Activated CD4-positive, CD25-positive, alpha-beta regulatory T cell treated with anti-CD3 and anti-CD28 coated beads, Interleukin-2, amount 50 U/mL, for 72 hours (primary cell): Measurements from ENCODE around the gene MAD1L1.

Source experiments
- DNase-seq: peaks from one replicate; pipeline ENCODE4 v3.0.0; 2021

MAD1L1 gene

GRCh38 chr7:1944619-1945210 lies 288.0 kb downstream of the MAD1L1 start:
- no peak for DNase-seq

- DNase-seq = no peak
Observed at GRCh38 chr7:1943933-1944618, 288.7 kb downstream of the MAD1L1 start.

DNA sequence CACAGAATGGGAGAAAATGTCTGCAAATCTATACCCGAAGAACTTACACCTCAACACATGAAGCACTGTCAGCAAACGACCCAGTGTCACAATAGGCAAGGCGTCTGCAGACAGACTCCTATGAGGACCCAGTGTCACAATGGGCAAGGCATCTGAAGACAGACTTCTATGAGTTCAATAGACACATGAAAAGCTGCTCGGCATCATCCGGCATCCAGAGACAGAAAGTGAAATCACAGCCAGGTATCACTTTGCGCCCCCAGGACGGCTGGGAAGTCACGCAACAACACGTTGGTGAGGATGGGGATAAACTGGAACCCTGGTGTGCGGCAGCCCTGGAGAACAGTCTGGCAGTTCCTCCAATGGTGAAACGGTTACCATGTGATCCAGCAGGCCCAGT lies 289.4 kb downstream of the MAD1L1 start:
- no peak for DNase-seq

DNA sequence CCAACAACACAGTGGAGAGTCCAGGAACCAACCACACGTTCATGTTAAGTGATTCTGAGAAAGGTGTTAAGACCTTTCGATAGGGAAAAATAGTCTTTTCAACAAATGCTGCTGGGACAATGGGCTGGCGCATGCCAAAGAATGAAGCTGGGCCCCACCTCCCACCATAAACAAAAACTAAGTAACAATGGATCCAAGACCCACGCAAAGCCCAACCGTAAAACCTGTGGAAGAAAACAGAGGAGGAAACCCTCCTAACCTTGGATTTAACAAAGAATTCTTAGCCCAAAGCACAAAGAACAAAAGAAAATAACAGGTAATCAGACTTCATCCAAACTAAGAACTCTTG lies 289.8 kb downstream of the MAD1L1 start:
- DNase-seq = no peak

- DNase-seq = no peak
Observed at GRCh38 chr7:1942243-1942940, 290.4 kb downstream of the MAD1L1 start.

- no peak for DNase-seq
Observed at GRCh38 chr7:1941464-1942242, 291.1 kb downstream of the MAD1L1 start.

GRCh38 chr7:1940863-1941262 lies 291.9 kb downstream of the MAD1L1 start:
- no peak for DNase-seq

DNA sequence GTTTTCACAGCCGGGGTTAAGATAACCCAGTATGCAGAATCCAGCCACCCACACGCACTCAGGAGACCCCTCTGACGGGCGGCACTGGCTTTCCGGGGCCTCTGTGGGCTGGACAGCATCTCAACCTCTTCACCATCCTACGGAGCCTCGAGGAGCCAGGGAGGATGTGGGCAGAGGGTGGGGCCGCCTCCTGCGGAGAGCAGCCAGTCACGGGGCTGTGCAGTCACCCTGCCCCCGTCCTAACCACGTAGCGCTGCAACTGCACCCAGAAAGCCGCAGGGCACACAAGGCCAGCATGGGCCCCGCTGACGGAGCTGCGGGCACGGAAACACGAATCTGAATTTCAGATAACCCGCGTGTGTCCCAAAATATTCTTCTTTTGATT lies 292.4 kb downstream of the MAD1L1 start:
- peak; percentile 89 for DNase-seq

GRCh38 chr7:1939434-1940401 lies 293.0 kb downstream of the MAD1L1 start:
- DNase-seq = peak; percentile 55

GRCh38 chr7:1938788-1939433 lies 293.8 kb downstream of the MAD1L1 start:
- DNase-seq = no peak

DNA sequence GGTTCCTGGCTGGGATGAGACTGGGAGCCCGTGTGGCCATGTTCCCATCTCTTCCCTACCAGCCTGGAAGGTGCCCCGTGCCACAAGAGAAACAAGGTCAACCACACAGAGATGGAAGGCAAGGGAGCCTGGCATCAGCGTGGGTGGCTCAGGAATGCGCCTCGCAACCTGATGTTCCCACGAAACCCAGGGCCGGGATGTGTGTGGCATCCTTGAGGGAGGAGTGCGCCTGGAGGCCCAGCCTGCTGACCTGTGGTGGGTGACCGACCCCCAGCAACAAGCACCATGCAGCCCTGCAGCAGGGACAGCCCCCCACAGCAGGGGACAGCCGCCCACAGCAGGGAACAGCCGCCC lies 295.5 kb downstream of the MAD1L1 start:
- no peak for DNase-seq

- DNase-seq = no peak
Observed at GRCh38 chr7:1936531-1937251, 296.1 kb downstream of the MAD1L1 start.

- DNase-seq = no peak
Observed at GRCh38 chr7:1936006-1936310, 296.8 kb downstream of the MAD1L1 start.

- DNase-seq = no peak
Observed at GRCh38 chr7:1935176-1936005, 297.4 kb downstream of the MAD1L1 start.

- no peak for DNase-seq
Observed at GRCh38 chr7:1934756-1935155, 298.0 kb downstream of the MAD1L1 start.

DNA sequence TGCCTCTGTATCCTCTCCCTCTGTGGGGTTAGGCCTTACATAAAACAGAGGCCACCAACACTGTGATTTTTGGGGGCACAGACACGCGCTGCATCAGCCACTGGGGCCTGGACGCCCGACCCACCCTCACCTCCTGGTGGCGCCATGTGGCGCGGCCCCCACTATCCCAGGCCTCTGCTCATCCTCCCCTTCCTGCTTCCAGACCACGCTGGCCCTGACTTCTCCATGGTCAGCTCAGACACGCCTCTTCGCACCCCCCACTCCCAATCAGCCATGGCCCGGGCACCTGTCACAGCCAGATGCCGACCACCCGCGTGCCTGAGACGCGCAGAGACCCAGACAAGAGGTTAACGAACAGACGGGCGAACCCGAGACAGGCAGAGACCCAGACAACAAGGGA lies 298.7 kb downstream of the MAD1L1 start:
- DNase-seq = no peak

DNA sequence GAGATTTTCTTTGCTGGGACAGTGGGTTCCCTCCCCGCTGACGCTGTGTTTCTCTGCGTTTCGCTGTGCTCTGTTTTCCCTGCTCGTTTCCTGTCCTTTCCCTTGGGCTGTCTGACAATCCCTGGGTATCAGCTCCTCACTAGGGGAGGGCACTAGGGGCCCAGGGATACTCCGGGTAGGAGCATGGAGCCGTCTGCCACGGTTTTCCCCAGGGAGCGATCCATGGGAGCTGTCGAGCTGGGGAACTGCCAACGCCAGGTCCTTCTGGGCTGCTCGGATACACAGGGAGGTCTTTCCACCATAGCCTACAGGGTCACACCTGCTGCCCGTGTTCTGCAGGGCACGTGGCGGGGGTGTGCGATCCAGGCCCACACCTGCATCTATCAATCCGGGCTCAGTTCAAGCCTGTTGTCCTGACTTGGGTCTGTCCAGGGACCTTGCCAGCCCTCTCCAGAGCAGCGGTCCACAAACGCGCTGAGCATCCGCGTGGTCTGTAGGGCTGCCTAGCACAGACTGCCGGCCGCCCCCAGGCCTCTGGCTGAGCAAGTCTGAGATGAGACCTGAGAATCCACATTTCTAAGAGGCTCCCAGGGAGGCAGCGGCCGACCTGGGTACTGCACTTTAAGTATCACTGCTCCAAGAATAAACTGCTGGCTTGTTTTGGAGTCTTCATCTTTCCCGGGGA lies 299.5 kb downstream of the MAD1L1 start:
- DNase-seq = no peak

GRCh38 chr7:1931951-1932270 lies 300.8 kb downstream of the MAD1L1 start:
- DNase-seq = no peak

GRCh38 chr7:1931256-1931950 lies 301.3 kb downstream of the MAD1L1 start:
- DNase-seq = no peak
